Endothelial cell of umbilical vein (primary cell): ENCODE results near the gene SSTR5. TPM values are rescaled to one million over a fixed set of nuclear protein-coding genes. Genes with fewer than 3 reads are reported as not detected.

Source experiments
- BruUV-seq: library from RNA; stranded (reverse); fragments of 400-500 nt; replicated peaks from 2 replicates; lab custom pipeline; 2021; lab: Mats Ljungman, UMichigan
- CTCF ChIA-PET: fragments of 300-600, 350-600 bp; sonication (Branson Sonifier 250); formaldehyde crosslinking; loops from one replicate; lab custom pipeline; 2021; ENCODE audit warnings: antibody characterized with exemption, inconsistent platforms; lab: Charles Lee
- POLR2A ChIA-PET: fragments of 300-600, 350-600 bp; sonication (Branson Sonifier 250); formaldehyde crosslinking; loops from one replicate; lab custom pipeline; 2021; ENCODE audit warnings: antibody characterized with exemption, inconsistent platforms; lab: Charles Lee
- DNase-seq: peaks from one replicate; pipeline ENCODE4 v3.0.0-alpha.2; 2011; ENCODE audit warnings: low read depth, low spot score
- FAIRE-seq: peaks from 2 replicates; lab custom pipeline; 2011; peaks lifted over from hg19 to GRCh38; lab: Jason Lieb, UNC
- H2AFZ ChIP-seq: 2 replicates; pipeline ENCODE4 v1.6.0; 2012; ENCODE audit warnings: low read depth, low read length, control low read depth, inconsistent platforms
- H3K27ac ChIP-seq: 2 replicates; pipeline ENCODE4 v1.5.1; 2011; ENCODE audit warnings: low read depth, mild to moderate bottlenecking, control low read depth, low read length, moderate library complexity; ENCODE audit not compliant: insufficient read depth
- H3K27me3 ChIP-seq, 2 experiments: 2 replicates each; pipeline versions ENCODE4 v1.6.0 to v1.6.1; 2011; ENCODE audit warnings: low read length in 2 of 2, mixed read lengths in 1 of 2; ENCODE audit not compliant: control insufficient read depth in 2 of 2, insufficient read depth in 2 of 2
- H3K36me3 ChIP-seq, 2 experiments: 2 replicates in 1 of 2; 3 replicates in 1 of 2; pipeline ENCODE4 v1.5.1; 2011; ENCODE audit warnings: low read length in 2 of 2, mild to moderate bottlenecking in 1 of 2, moderate library complexity in 1 of 2; ENCODE audit not compliant: control insufficient read depth in 2 of 2, insufficient read depth in 2 of 2; ENCODE audit errors: extremely low read depth in 1 of 2
- H3K4me1 ChIP-seq: 3 replicates; pipeline ENCODE4 v1.5.1; 2011; ENCODE audit warnings: mild to moderate bottlenecking, low read length; ENCODE audit not compliant: control insufficient read depth, insufficient read depth; ENCODE audit errors: extremely low read depth
- H3K4me2 ChIP-seq: 2 replicates; pipeline ENCODE4 v1.6.1; 2011; ENCODE audit warnings: low read length, control low read depth, mixed read lengths; ENCODE audit not compliant: insufficient read depth
- H3K4me3 ChIP-seq, 3 experiments: fragments of 200-600 bp in 1 of 3; sonication (generic), shearing (Covaris generic) in 1 of 3; replicated peaks in 1 of 3; 2 replicates each; pipeline ENCODE4 v1.5.1; 2011 to 2016; ENCODE audit warnings: control low read depth in 3 of 3, low read length in 3 of 3, mild to moderate bottlenecking in 2 of 3, inconsistent platforms in 1 of 3, low read depth in 1 of 3, moderate library complexity in 1 of 3; ENCODE audit not compliant: insufficient read depth in 1 of 3
- H3K79me2 ChIP-seq: 2 replicates; pipeline ENCODE4 v1.6.0; 2012; ENCODE audit warnings: low read length, inconsistent platforms; ENCODE audit not compliant: control insufficient read depth, insufficient read depth
- H3K9ac ChIP-seq: replicated peaks from 2 replicates; pipeline ENCODE3; 2011; ENCODE audit warnings: low read length, control low read depth; ENCODE audit not compliant: insufficient read depth; ENCODE audit errors: extremely low read depth
- H3K9me1 ChIP-seq: replicated peaks from 3 replicates; pipeline ENCODE4 v1.6.0; 2011; ENCODE audit warnings: mild to moderate bottlenecking, low read length; ENCODE audit not compliant: control insufficient read depth, insufficient read depth; ENCODE audit errors: extremely low read depth
- H3K9me3 ChIP-seq: replicated peaks from 2 replicates; pipeline ENCODE4 v1.5.1; 2012; ENCODE audit warnings: low read length, inconsistent platforms; ENCODE audit not compliant: control insufficient read depth, insufficient read depth
- H4K20me1 ChIP-seq: replicated peaks from 2 replicates; pipeline ENCODE3; 2011; ENCODE audit warnings: mild to moderate bottlenecking, low read length; ENCODE audit not compliant: control insufficient read depth, insufficient read depth; ENCODE audit errors: extremely low read depth
- CTCF ChIP-seq, 2 donors: IDR thresholded peaks; 1 replicate in 1 of 2; 2 replicates in 1 of 2; pipeline ENCODE4 v1.5.1; 2011; ENCODE audit warnings: low read length in 2 of 2, mild to moderate bottlenecking in 2 of 2, moderate library complexity in 2 of 2, control low read depth in 1 of 2, inconsistent platforms in 1 of 2, low read depth in 1 of 2; ENCODE audit not compliant: insufficient read depth in 1 of 2; ENCODE audit errors: extremely low read depth in 1 of 2
- GATA2 ChIP-seq: IDR thresholded peaks from 2 replicates; pipeline ENCODE4 v1.7.0; 2011; ENCODE audit warnings: low read depth, mild to moderate bottlenecking, moderate library complexity, mixed read lengths, low read length; ENCODE audit not compliant: insufficient read length, insufficient read depth
- JUN ChIP-seq: IDR thresholded peaks from 2 replicates; pipeline ENCODE4 v1.6.1; 2011; ENCODE audit warnings: borderline replicate concordance, low read depth; ENCODE audit not compliant: insufficient read length, insufficient read depth
- MAX ChIP-seq: IDR thresholded peaks from 2 replicates; pipeline ENCODE4 v1.6.1; 2011; ENCODE audit not compliant: insufficient read depth, insufficient read length
- MYC ChIP-seq: IDR thresholded peaks from one replicate; pipeline ENCODE4 v1.6.1; 2011; ENCODE audit warnings: mild to moderate bottlenecking, low read depth, low read length
- POLR2A ChIP-seq: IDR thresholded peaks from 2 replicates; pipeline ENCODE4 v1.6.1; 2012; ENCODE audit warnings: low read depth, mild to moderate bottlenecking, control low read depth, low read length
- POLR2AphosphoS5 ChIP-seq: IDR thresholded peaks from 2 replicates; pipeline ENCODE4 v1.6.1; 2012; ENCODE audit warnings: low read depth, mild to moderate bottlenecking, control low read depth, low read length, moderate library complexity; ENCODE audit not compliant: insufficient read depth
- dilution Hi-C: fragments of 300-500 bp; cut with MboI; formaldehyde crosslinking; loops from one replicate; pipeline ENCODE4 v1.15.0; 2019; ENCODE audit warnings: low sequenced_read_pairs; ENCODE audit not compliant: extremely low pct_ligation_motif_present
- intact Hi-C: fragments of 100-400 bp; cut with micrococcal nuclease; formaldehyde crosslinking; loops from one replicate; pipeline ENCODE4 v1.10.0; 2022
- polyA plus RNA-seq, 4 experiments: library from polyadenylated mRNA; depleted of rRNA in 3 of 4; stranded (reverse) in 3 of 4; unstranded in 1 of 4; fragments of >200 nt; gene quantifications; 2 replicates each; pipeline versions ENCODE4 v1.2.1 to v1.2.3, GENCODE V29; 2011 to 2012; ENCODE audit warnings: missing spikeins in 1 of 4
- total RNA-seq: library from RNA; stranded (reverse); gene quantifications from 2 replicates; pipeline ENCODE4 v1.2.3, GENCODE V29; 2021

The SSTR5 gene
- total and polyA plus RNA-seq, 2 donors (not counting 3 experiments of a cell fraction or from before 2014, with no cell fraction given), result 0.24 to 0.52 TPM

DNA sequence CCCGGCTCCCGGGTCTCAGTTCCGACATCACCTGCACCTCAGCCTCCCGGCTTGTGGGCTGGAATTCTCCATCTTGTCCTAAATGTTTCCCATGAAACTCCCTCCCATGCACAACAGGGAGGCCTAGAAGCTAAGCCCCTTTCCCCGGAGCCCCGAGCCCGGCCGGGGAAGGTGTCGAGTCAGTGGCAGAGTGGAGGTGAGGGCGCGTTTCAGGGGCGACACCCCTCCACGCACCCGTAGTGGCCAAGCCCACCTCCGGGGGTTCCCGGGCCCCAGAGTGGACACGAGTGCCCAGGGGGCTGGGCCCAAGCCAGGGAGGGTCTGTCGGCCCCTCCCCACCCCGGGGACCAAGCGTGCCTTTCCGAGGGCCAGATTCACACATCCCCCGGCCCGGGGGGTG is 48.5 kb downstream of the SSTR5 start:
- H3K9me3 ChIP-seq, result no peaks in the 10 kb centered on the region
- no peak overlapping the region for H3K4me3 ChIP-seq
- no peaks in the 10 kb centered on the region for H3K9me1 ChIP-seq
- H3K4me1 ChIP-seq, result no peaks in the 10 kb centered on the region
- no peak overlapping the region for H3K9ac ChIP-seq
- H2AFZ ChIP-seq, result no peak overlapping the region
- dilution Hi-C loops (no loop called here), intact Hi-C loops (no loop called here)
- ChIA-PET POLR2A (no interaction called here), CTCF (interaction anchor here (1.7 kb wide), 1 partner anchor 64 kb away, joined by 4 read pairs; no protein-coding TSS in a partner anchor)
- no peak for FAIRE-seq
- TF ChIP-seq POLR2A (no peak), MAX (no peak), CTCF (IDR thresholded peaks at IDR 0.05; ENCODE audit: extremely low read depth in 1 of 2, insufficient read depth in 1 of 2, low read depth in 1 of 2, low read length in 2 of 2) (no peak), GATA2 (no peak), POLR2AphosphoS5 (no peak), JUN (no peak), MYC (no peak)
- no peak overlapping the region for H3K27ac ChIP-seq
- H3K4me2 ChIP-seq, result no peak overlapping the region
- H3K27me3 ChIP-seq, result no peaks in the 10 kb centered on the region
- H3K79me2 ChIP-seq, result no peaks in the 10 kb centered on the region
- H3K36me3 ChIP-seq, result no peaks in the 10 kb centered on the region
- no TSS peak for BruUV-seq
- DNase-seq, result no peak
- H4K20me1 ChIP-seq, result no peaks in the 10 kb centered on the region
